AML-193 (cell line): ENCODE results near the gene NDUFB5.

Source experiments
- DNase-seq, 2 experiments: peaks; one replicate each; lab custom pipeline; 2025; lab: John Stamatoyannopoulos, UW

Gene NDUFB5

GRCh38 chr3:179604321-179605078 lies at the start of gene NDUFB5, which contains the start of gene MRPL47:
Gene NDUFB5 (plus strand): TSS chr3:179604794. CDS start chr3:179604816, 22 bp downstream.
Gene MRPL47 (minus strand): TSS chr3:179604638. CDS start chr3:179604624, 14 bp downstream.
- peak; percentile 99 for DNase-seq

- peak; percentile 77 to 92 for DNase-seq
Measured at GRCh38 chr3:179558742-179559364, 45.7 kb upstream of the NDUFB5 start.

- no peak for DNase-seq
Measured at GRCh38 chr3:179560791-179561190, 43.8 kb upstream of the NDUFB5 start.

- DNase-seq: peak; percentile 100
Measured at GRCh38 chr3:179562591-179563270, 41.9 kb upstream of the NDUFB5 start, which contains the start of gene ACTL6A. Gene ACTL6A (plus strand): TSS chr3:179562926. CDS start chr3:179563093, 167 bp downstream.

- DNase-seq: peak; percentile 86 to 90
Measured at GRCh38 chr3:179563271-179563783, 41.3 kb upstream of the NDUFB5 start.

- DNase-seq: no peak
Measured at GRCh38 chr3:179565496-179565895, 39.1 kb upstream of the NDUFB5 start.

GRCh38 chr3:179580992-179581391 lies 23.6 kb upstream of the NDUFB5 start:
- DNase-seq: no peak

GRCh38 chr3:179589143-179589542 lies 15.5 kb upstream of the NDUFB5 start:
- no peak for DNase-seq

- no peak for DNase-seq
Measured at GRCh38 chr3:179590669-179591068, 13.9 kb upstream of the NDUFB5 start.

- DNase-seq: no peak
Measured at GRCh38 chr3:179591313-179591712, 13.3 kb upstream of the NDUFB5 start.

- DNase-seq: no peak
Measured at GRCh38 chr3:179599531-179599930, 5.1 kb upstream of the NDUFB5 start.

GRCh38 chr3:179603321-179603720 lies 1.3 kb upstream of the NDUFB5 start:
- DNase-seq: peak; percentile 45 to 65

GRCh38 chr3:179603831-179604230 lies 763 bp upstream of the NDUFB5 start:
- DNase-seq: peak; percentile 56 to 60

GRCh38 chr3:179606534-179607085 lies 2.0 kb downstream of the NDUFB5 start:
- DNase-seq: peak; percentile 15 to 25

- peak in 1 of 2 experiments; percentile 28 for DNase-seq
Measured at GRCh38 chr3:179608931-179609720, 4.5 kb downstream of the NDUFB5 start.

- DNase-seq: no peak
Measured at GRCh38 chr3:179610066-179610465, 5.5 kb downstream of the NDUFB5 start.

- no peak for DNase-seq
Measured at GRCh38 chr3:179613807-179614206, 9.2 kb downstream of the NDUFB5 start.

- peak in 1 of 2 experiments; percentile 17 for DNase-seq
Measured at GRCh38 chr3:179615458-179616173, 11.0 kb downstream of the NDUFB5 start.

GRCh38 chr3:179622023-179622422 lies 17.4 kb downstream of the NDUFB5 start:
- DNase-seq: no peak

GRCh38 chr3:179624451-179624850 lies 19.9 kb downstream of the NDUFB5 start:
- DNase-seq: no peak
